Fibroblast of pulmonary artery (primary cell): ENCODE data around the gene HIRA.

Experiments
- DNase-seq: peaks from one replicate; pipeline ENCODE4 v3.0.0-alpha.2; 2010; ENCODE audit warnings: low read depth
- H3K4me3 ChIP-seq: replicated peaks from 2 replicates; pipeline ENCODE4 v1.5.1; 2011; ENCODE audit warnings: low read depth, mild to moderate bottlenecking, control low read depth, low read length, moderate library complexity
- TF ChIP-seq, protein P1 (sequence below): IDR thresholded peaks from 2 replicates; pipeline ENCODE4 v1.5.1; 2011; ENCODE audit warnings: mild to moderate bottlenecking, control low read depth, low read length, inconsistent platforms; ENCODE audit errors: missing control alignments

HIRA gene

DNA sequence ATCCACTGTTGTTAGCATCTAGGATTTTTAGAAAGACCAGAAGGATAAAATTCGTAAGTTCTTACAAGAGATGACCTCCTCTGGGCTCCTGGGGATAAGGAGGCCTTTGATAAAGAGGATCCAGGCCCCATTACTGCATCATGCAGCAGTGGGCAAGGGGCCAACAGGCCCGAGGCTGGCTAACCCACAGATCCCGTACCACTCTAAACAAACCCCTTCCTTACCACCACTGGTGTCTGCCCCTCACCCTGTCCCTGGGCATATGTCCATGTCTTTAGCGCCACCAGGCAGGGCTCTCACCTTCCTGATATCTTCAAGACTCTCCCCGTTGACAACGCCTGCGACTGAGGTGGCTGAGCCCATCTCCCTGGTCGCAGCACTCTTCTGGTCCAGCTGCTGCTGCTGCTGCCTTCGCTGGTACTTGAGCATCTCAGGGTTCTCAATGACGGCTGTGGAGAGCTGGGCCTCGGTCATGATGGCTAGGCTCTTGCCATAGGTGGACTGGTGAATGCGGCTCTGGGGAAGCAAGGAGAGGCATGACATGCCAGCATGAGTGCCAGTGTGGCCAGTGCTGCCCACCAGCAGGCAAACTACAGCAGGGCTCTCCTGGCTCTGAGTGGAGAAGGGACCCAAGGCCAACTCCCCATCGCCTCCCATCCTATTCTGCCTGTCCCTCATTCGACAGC is 46.2 kb downstream of the HIRA start:
- no peak for DNase-seq
- H3K4me3 ChIP-seq: no peak overlapping the region
- TF ChIP-seq, protein P1, sequence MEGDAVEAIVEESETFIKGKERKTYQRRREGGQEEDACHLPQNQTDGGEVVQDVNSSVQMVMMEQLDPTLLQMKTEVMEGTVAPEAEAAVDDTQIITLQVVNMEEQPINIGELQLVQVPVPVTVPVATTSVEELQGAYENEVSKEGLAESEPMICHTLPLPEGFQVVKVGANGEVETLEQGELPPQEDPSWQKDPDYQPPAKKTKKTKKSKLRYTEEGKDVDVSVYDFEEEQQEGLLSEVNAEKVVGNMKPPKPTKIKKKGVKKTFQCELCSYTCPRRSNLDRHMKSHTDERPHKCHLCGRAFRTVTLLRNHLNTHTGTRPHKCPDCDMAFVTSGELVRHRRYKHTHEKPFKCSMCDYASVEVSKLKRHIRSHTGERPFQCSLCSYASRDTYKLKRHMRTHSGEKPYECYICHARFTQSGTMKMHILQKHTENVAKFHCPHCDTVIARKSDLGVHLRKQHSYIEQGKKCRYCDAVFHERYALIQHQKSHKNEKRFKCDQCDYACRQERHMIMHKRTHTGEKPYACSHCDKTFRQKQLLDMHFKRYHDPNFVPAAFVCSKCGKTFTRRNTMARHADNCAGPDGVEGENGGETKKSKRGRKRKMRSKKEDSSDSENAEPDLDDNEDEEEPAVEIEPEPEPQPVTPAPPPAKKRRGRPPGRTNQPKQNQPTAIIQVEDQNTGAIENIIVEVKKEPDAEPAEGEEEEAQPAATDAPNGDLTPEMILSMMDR: no peak

DNA sequence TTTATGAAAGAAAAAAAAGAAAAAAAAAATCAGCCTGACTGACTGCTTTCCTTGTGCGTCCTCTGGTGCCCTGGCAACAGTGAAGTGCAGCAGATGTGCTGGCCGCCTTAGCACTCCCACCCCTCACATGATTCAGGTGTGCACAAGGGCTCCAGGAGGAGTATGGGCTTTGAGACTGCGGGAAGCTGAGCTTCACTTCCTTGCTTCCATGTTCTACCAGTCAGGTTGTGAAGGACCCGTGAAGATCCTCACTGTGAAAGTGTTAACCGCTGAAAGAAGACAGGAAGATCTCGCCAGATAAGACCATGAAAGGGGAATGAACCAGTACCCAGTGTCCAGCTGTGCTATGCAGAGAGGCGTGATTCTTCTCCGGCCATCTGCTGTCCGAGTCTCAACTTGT is 48.2 kb downstream of the HIRA start:
- no peak for DNase-seq
- TF ChIP-seq, protein P1: no peak
- H3K4me3 ChIP-seq: no peak overlapping the region

DNA sequence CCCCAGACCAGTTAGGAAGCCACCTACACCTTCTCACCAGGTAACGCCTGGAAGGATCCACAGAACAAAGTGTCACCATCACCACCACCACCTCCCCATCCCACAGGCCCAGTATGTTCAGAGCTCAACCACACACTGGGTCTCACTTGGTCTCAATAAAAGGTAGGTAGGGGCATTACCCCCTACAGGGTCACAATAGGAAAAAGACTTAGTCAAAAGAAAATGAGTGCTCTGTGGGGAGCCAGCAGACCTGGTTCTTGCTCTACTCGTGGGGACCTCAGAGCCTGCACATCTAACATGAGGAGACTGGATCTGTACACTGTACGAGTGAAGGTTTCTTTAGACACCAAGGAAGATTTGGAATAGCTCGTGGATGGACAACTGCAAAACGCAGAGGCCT is 49.3 kb downstream of the HIRA start:
- DNase-seq: no peak
- H3K4me3 ChIP-seq: no peak overlapping the region
- TF ChIP-seq, protein P1: no peak

DNA sequence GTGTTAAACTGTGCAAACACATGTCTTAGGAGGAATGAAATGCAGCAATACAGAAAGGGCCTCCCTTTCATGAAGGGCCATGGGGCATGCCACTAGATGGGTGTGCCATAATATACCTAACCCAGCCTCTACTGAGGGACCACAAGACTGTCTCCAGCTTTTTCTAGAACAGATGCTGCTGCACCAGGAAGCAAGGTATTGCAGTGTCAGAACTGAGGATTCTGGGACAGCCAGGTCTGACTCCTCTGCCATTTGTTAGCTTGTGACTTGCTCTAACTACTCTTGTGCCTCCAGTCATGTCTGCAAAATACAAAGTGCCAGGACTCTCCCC is 53.2 kb downstream of the HIRA start:
- DNase-seq: no peak
- TF ChIP-seq, protein P1: no peak
- H3K4me3 ChIP-seq: no peak overlapping the region

DNA sequence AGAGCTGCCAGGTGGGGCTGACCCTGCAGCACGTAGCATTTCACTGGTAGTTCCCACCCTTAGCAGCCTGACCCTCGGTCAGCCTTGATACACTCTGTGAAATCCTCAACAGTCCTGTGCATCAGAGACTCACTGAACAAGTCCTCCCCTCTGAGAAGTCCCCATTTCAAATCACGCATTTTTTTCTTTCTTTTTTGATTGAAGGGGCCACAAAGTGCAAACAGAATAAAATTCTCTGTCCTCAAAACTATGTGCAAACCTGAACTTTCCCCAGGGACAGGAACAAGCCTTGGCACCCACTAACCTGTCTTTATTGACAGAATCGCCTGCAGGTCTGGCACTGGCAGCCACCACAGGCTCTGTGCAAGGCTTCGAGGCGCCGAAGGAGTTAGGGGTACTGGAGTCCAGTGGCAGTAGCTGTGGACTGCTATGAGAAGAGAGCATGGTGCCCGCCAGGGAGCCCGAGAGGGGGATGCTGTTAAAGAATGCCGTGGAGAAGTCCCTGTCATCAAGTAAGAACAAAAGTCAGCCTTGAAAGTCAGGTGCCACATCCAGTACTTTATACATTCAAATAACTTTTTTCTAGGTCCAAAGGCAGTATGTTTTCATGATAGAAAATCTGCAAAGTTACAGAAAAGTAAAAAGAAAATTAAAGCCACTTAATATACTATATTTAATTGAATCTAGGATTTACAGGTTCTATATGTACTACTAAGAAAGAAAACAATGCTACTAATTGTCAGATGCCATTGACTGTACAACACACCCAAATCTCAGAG is 53.8 kb downstream of the HIRA start:
- no peak for DNase-seq
- TF ChIP-seq, protein P1: no peak
- H3K4me3 ChIP-seq: no peak overlapping the region

DNA sequence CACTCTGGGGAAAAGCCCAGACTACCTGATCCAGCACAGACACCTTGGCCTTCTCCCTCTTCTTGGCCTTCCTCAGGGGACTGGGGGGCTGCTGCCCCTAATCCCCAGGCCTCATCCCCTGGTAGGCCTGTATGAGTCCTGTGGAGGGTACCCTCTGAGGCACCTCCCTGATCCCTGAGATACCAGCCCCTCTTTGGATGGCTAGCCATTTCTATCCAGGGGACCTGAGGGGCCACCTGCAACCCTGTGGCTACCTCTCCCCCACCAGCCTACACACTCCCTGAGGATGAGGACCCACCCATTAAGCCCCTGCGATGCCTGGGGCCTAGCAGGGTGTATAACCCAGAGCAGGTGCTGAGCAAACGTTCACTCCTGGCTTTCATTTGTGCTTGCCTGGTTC is 54.6 kb downstream of the HIRA start:
- TF ChIP-seq, protein P1: no peak
- H3K4me3 ChIP-seq: no peak overlapping the region
- no peak for DNase-seq

DNA sequence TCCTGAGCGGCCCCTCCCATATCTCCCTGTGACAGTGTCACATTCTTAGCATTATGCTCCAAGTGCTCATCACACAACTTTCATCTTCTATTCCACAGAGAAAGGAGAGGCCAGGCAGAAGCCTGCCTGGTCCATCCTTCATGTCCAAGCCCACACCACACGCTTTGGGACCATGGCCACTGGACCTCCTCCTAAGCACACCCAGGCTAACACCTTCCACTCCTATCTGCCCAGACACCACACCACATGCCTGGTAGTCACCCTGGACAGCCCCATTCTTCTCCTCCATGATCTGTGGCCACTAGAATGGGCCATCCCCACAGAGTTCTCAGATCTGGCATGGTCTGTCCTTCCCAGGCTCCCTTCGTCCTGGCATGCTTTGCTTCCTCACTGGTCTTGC is 55.3 kb downstream of the HIRA start:
- DNase-seq: no peak
- H3K4me3 ChIP-seq: no peak overlapping the region
- TF ChIP-seq, protein P1: no peak
